ENCODE measurements around the gene C11orf65.
"Not testable (repeated sequence)": the region's sequence is repeated elsewhere in the genome, so short reads cannot be mapped to it uniquely, and the experiment has no call there.

The C11orf65 gene

DNA sequence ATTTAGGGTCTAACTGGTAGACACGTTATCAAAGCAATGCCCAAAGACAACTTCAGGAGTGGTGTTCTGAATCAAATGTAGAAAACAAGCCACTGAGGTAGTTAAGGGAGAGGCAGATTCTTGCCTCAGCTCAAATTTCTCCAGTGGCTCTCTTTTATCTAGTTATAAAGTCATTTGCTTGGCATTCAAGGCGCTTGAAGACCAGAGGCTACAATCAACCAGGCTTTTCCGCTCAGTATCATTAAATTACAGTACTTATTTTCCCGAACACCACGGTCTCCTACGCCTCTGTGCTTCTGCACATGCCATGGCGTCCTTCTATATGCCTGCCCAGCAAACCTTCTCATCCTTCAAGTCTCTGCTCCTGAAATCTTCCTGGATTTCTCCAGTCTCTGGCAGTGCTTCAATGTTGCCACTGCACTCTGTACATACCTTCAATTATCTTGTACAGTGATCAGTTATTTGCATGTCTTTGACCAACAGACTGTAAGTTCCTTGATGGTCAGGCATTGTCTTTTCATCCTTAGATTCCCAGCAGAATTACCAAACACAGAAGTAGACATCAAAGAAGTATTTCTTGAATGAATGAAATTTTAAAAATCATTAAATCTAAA is 29.4 kb upstream of the C11orf65 start:
- Mint-ChIP-seq H3K36me3 (ENCODE audit: insufficient read depth) (peaks cover 7% of the 10 kb centered on the region), H3K9me3 (no peaks in the 10 kb centered on the region), H3K4me3 (peak overlapping the region; percentile 95), H3K27ac (peak overlapping the region; percentile 98 to 99), H3K4me1 (ENCODE audit: low read depth in 2 of 2) (peaks cover 13 to 14% of the 10 kb centered on the region in 2 donors), H3K27me3 (no peaks in the 10 kb centered on the region)
- no peak for ATAC-seq (replicated peaks)
- no peak for DNase-seq

DNA sequence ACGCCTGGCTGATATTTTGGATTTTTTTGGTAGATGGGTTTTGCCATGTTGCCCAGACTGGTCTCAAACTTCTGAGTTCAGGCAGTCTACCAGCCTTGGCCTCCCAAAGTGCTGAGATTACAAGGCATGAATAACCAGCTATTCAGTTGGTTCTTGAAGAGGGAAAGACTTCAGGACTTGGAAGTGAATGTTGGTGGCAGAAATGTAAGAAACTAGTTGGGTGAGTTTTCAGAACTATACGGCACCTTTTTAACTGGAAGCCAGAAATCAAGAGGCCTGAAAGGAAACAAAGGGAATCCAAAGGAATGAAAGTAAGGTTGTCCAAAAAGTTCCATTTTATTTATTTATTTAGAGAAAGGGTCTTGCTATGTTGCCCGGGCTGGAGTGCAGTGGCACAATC is 28.0 kb upstream of the C11orf65 start:
- Mint-ChIP-seq H3K27ac (peak overlapping the region in 1 of 2 donors; percentile 99), H3K9me3 (no peaks in the 10 kb centered on the region), H3K27me3 (no peaks in the 10 kb centered on the region), H3K36me3 (ENCODE audit: insufficient read depth) (peaks cover 7% of the 10 kb centered on the region), H3K4me3 (no peak overlapping the region), H3K4me1 (ENCODE audit: low read depth in 2 of 2) (peaks cover 13 to 14% of the 10 kb centered on the region in 2 donors)
- no peak for ATAC-seq (replicated peaks)
- no peak for DNase-seq

DNA sequence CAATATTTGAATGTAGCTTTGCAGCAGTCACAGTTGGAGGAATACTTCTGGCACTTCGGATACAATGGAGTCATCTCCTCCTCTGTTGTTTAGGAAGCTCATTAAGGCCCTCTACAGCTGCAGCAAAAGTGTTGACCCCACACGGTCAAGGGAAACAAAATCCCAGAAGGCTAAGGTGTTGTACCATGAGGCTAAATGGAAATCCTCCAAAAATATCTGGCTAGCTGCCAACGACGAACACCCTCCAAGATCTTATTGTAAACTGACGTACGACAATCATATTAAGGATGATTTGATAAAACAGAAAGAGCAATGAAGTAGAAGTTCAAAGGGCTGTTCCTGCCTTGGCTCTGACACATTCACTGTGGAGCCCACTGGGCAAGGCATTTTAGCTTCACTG is 26.9 kb upstream of the C11orf65 start:
- ATAC-seq (replicated peaks) (no peak), DNase-seq (no peak)
- H3K36me3 Mint-ChIP-seq (ENCODE audit: insufficient read depth): peaks cover 15% of the 10 kb centered on the region
- H3K27ac Mint-ChIP-seq: peak overlapping the region in 1 of 2 donors; percentile 99
- H3K4me3 Mint-ChIP-seq: no peak overlapping the region
- no peaks in the 10 kb centered on the region for H3K9me3 Mint-ChIP-seq
- H3K27me3 Mint-ChIP-seq: no peaks in the 10 kb centered on the region
- H3K4me1 Mint-ChIP-seq (ENCODE audit: low read depth in 2 of 2): peaks cover 13 to 14% of the 10 kb centered on the region in 2 donors

DNA sequence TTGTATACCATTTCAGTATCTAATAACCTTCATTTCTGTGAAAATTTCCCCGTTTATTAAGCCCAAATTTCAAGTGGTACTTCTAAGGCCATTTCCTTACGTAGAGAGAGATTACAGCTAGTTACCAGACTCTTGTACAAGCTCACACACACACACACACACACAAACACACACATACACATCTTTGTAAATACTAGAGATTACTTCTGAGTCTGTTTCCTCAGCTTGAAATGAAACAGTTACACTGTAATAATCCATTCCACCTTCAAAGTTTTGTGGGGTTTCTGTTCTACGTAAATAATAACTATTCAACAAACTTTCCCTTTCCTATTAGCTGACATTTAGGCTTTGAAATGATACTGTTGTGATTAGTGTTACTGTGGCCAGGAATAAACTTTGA is 24.6 kb upstream of the C11orf65 start:
- peaks cover 7 to 10% of the 10 kb centered on the region in 2 donors for H3K4me1 Mint-ChIP-seq (ENCODE audit: low read depth in 2 of 2)
- no peaks in the 10 kb centered on the region for H3K27me3 Mint-ChIP-seq
- ATAC-seq (replicated peaks) (no peak), DNase-seq (no peak)
- no peak overlapping the region for H3K4me3 Mint-ChIP-seq
- no peaks in the 10 kb centered on the region for H3K9me3 Mint-ChIP-seq
- peaks cover 11% of the 10 kb centered on the region for H3K36me3 Mint-ChIP-seq (ENCODE audit: insufficient read depth)
- peak overlapping the region in 1 of 2 donors; percentile 41 for H3K27ac Mint-ChIP-seq

DNA sequence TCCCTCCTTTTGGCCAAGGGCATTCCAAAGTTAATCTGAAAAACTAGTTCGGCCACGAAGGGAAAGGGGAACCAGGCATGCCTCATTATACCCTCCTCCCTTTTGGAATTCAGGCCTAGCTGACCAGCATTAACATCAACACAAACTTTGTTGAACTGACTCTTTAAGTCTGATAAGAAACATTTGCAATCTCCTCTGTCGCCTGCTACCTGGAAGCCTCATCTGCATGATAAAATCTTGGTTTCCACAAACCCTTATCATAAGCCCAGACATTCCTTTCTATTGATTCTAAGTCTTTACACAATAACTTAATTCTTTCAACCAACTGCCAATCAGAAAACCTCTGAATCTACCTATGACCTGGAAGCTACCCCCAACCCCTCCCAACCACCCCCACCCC is 19.5 kb upstream of the C11orf65 start:
- Mint-ChIP-seq H3K27ac (peak overlapping the region; percentile 11 to 38), H3K27me3 (no peaks in the 10 kb centered on the region), H3K4me1 (ENCODE audit: low read depth in 2 of 2) (no peaks in the 10 kb centered on the region), H3K9me3 (no peaks in the 10 kb centered on the region), H3K36me3 (ENCODE audit: insufficient read depth) (peaks cover 37% of the 10 kb centered on the region), H3K4me3 (no peak overlapping the region)
- DNase-seq (no peak), ATAC-seq (replicated peaks) (no peak)

DNA sequence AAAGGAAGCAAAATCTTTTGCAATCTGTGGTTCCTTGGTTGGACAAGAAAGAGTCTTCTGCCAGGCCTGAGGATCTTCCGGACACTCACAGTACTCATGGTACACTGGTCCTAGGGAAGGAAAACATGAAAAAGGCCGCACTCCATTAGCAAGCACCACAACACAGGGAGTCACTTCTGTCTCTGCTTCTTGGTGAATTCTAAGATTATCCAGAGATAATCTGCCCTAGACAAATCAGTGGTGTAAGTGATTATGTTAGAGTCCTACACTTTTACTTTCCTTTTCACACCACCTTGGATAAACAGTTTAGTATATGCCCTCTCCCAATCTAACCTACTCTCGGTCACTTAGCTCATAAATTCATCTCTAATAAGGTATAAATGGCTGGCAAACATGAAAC is 19.0 kb upstream of the C11orf65 start:
- DNase-seq (no peak), ATAC-seq (replicated peaks) (no peak)
- no peak overlapping the region for H3K4me3 Mint-ChIP-seq
- peak overlapping the region; percentile 11 to 38 for H3K27ac Mint-ChIP-seq
- no peaks in the 10 kb centered on the region for H3K27me3 Mint-ChIP-seq
- H3K36me3 Mint-ChIP-seq (ENCODE audit: insufficient read depth): peaks cover 41% of the 10 kb centered on the region
- no peaks in the 10 kb centered on the region for H3K9me3 Mint-ChIP-seq
- H3K4me1 Mint-ChIP-seq (ENCODE audit: low read depth in 2 of 2): no peaks in the 10 kb centered on the region

DNA sequence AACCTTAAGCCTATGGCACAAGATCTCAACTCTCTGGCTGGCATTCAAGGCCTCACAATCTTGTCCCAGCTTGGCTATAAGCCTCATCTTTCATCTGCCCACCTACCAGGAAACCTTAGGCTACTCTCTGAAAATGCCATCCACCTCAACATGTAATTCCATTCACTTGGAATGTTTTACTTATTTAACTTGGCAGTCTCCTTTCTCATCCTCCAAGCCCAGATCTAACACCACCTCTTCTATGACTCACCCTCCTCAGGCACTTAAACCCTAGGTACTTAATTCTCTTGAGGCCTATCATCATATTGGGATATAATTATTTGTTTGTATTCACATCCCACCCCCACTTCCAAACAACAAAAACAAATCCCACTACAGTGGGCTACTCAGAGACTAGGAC is 15.8 kb upstream of the C11orf65 start:
- H3K36me3 Mint-ChIP-seq (ENCODE audit: insufficient read depth): peaks cover 34% of the 10 kb centered on the region
- ATAC-seq (replicated peaks): no peak
- H3K4me1 Mint-ChIP-seq (ENCODE audit: low read depth in 2 of 2): no peaks in the 10 kb centered on the region
- H3K27ac Mint-ChIP-seq: peak overlapping the region in 1 of 2 donors; percentile 9
- H3K9me3 Mint-ChIP-seq: no peaks in the 10 kb centered on the region
- H3K4me3 Mint-ChIP-seq: no peak overlapping the region
- DNase-seq: no peak
- H3K27me3 Mint-ChIP-seq: no peaks in the 10 kb centered on the region

DNA sequence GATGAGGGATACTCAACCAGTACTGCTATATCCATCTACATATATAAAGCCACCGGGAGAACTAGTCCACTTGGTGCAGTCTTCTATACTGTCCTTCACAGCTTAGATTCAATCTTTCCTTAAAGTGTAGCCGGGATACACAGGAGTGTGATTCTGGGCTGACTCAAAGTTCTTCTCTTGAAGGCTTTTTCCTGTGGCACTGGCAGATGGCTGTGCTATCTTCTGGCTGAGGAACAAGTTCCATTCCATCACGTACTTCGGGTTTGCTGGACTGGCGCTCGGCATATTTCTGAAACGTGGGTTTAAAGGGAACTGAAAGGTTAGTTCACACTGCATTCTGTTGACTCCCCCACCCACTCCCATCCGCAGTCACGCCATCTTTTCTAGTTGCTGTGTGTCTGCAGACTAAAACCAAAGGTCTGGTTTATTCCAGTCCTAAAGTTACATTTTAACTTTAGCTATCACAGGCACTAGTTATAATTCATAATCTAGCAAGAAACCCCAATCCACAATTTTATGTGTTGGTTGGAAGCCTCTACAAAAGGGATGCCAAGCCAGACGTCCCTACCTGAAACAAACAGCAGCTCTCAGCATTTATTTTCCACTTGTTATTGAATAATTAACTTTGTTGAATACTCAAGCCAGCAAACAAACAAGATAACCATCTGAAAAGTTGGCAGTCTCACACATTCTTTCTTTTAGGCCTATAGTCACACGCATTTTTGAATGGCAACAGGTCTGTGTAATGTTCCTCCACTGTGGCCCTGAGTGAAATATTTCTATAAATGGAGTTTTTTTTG is 7.5 kb upstream of the C11orf65 start:
- H3K4me3 Mint-ChIP-seq: no peak overlapping the region
- DNase-seq (no peak), ATAC-seq (replicated peaks) (no peak)
- no peaks in the 10 kb centered on the region for H3K4me1 Mint-ChIP-seq (ENCODE audit: low read depth in 2 of 2)
- no peaks in the 10 kb centered on the region for H3K9me3 Mint-ChIP-seq
- H3K36me3 Mint-ChIP-seq (ENCODE audit: insufficient read depth): peaks cover 16% of the 10 kb centered on the region
- no peaks in the 10 kb centered on the region for H3K27me3 Mint-ChIP-seq
- H3K27ac Mint-ChIP-seq: no peak overlapping the region

DNA sequence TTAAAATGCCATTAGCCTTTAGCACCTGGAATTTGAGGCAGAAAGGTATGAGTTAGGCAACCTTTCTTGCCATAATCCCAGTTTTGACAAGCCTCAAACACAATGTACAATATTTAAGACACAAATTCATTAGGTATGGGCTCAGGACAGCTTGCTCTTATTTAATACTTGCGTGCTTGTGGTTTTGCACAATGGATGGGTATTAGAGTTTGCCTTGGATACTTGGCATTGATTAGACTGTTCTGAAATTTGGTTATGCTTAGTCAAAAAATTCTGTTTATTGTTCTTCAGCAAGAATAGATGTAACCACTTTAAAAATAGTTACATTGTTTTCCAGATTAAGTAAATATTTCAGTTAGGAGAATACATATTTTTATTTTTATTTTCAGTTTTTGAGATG is 5.4 kb upstream of the C11orf65 start:
- no peak for ATAC-seq (replicated peaks)
- no peak for DNase-seq
- Mint-ChIP-seq H3K36me3 (ENCODE audit: insufficient read depth) (peaks cover 15% of the 10 kb centered on the region), H3K4me3 (no peak overlapping the region), H3K4me1 (ENCODE audit: low read depth in 2 of 2) (peaks cover 0 to 5% of the 10 kb centered on the region in 2 donors), H3K27ac (no peak overlapping the region), H3K27me3 (no peaks in the 10 kb centered on the region), H3K9me3 (no peaks in the 10 kb centered on the region)

DNA sequence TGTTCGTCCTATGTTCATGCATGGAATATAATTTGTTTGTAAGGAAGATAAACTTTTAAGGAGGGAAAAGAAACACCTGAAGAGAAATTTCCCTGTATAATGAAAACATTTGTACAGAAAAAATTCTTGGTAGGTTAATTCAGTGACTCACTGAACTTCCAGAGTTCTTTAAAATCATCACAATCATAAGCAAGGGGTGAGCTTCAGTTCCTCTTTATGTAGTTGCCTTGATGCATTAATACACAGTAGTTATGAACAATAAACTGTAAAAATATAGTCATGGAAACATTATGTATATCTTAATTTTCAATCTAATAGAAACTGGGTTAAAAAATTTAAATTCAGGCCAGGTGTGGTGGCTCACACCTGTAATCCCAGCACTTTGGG is 1.1 kb upstream of the C11orf65 start:
- Mint-ChIP-seq H3K27ac (peak overlapping the region; percentile 99 to 100), H3K9me3 (no peaks in the 10 kb centered on the region), H3K36me3 (ENCODE audit: insufficient read depth) (peaks cover 18% of the 10 kb centered on the region), H3K4me1 (ENCODE audit: low read depth in 2 of 2) (peaks cover 8 to 22% of the 10 kb centered on the region in 2 donors), H3K27me3 (no peaks in the 10 kb centered on the region), H3K4me3 (peak overlapping the region; percentile 94 to 95)
- no peak for ATAC-seq (replicated peaks)
- DNase-seq: no peak

DNA sequence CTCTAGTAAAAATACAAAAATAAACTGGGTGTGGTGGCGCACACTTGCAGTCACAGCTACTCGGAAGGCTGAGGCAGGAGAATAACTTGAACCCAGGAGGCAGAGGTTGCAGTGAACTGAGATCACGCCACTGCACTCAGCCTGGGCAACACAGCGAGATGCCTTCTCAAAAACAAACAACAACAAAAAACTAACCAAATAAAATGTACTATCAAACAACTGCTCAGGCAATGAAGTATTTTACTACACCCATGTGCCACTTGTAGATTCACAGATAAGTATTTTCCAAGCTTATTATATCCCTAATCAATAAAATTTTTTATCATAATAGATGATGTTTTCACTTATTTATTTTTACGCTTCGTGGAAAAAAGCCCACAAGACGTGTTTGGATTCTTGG is 924 bp downstream of the C11orf65 start:
- ATAC-seq (replicated peaks) (no peak), DNase-seq (no peak)
- H3K4me1 Mint-ChIP-seq (ENCODE audit: low read depth in 2 of 2): peaks cover 8 to 22% of the 10 kb centered on the region in 2 donors
- H3K27ac Mint-ChIP-seq: peak overlapping the region; percentile 99 to 100
- H3K27me3 Mint-ChIP-seq: no peaks in the 10 kb centered on the region
- H3K4me3 Mint-ChIP-seq: peak overlapping the region; percentile 94 to 95
- H3K36me3 Mint-ChIP-seq (ENCODE audit: insufficient read depth): peaks cover 18% of the 10 kb centered on the region
- H3K9me3 Mint-ChIP-seq: no peaks in the 10 kb centered on the region

DNA sequence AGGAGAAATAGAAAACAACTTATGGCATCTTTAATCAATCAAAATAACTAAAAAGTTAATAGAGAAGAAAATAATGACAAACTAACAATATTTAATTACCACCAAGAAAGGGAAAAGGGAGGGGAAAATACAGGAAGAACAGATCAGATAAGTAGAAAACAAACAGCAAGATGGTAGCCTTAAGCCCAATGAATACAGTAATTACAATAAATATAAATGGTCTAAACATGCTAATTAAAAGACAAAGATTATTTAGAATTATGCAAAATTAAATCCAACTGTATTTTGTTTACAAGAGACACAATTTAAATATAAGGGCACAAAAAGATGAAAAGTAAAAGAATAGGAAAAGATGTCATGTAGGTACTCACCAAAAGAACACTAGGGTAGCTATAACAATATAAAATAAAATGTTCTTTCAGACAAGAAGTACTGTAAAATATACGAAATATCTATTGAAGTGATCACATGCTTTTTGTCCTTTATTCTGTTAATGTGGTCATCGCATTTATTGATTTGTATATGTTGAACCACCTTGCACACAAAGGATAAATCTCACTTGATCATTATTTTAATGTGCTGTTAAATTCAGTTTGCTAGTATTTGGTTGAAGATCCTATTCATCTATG is 14.0 kb downstream of the C11orf65 start:
- ATAC-seq (replicated peaks): no peak
- Mint-ChIP-seq H3K27ac (no peak overlapping the region), H3K4me3 (no peak overlapping the region), H3K27me3 (peaks cover 0 to 11% of the 10 kb centered on the region in 2 donors), H3K9me3 (peaks cover 0 to 3% of the 10 kb centered on the region in 2 donors), H3K4me1 (ENCODE audit: low read depth in 2 of 2) (no peaks in the 10 kb centered on the region), H3K36me3 (ENCODE audit: insufficient read depth) (no peaks in the 10 kb centered on the region)
- DNase-seq: no peak

DNA sequence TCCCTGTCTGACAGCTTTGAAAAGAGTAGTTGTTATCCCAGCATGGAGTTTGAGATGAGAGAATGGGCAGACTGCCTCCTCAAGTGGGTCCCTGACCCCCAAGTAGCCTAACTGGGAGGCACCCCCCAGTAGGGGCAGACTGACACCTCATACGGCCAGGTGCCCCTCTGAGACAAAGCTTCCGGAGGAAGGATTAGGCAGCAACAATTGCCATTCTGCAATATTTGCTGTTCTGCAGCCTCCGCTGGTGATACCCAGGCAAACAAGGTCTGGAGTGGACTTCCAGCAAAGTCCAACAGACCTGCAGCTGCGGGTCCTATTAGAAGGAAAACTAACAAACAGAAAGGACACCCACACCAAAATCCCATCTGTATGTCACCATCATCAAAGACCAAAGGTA is 25.9 kb downstream of the C11orf65 start:
- not testable (repeated sequence) for ATAC-seq (replicated peaks); H3K36me3 Mint-ChIP-seq (ENCODE audit: insufficient read depth); H3K27ac Mint-ChIP-seq; H3K4me1 Mint-ChIP-seq (ENCODE audit: low read depth in 2 of 2); H3K4me3 Mint-ChIP-seq; DNase-seq
- peaks cover 41 to 46% of the 10 kb centered on the region in 2 donors for H3K27me3 Mint-ChIP-seq
- H3K9me3 Mint-ChIP-seq: peaks cover 1 to 17% of the 10 kb centered on the region in 2 donors

DNA sequence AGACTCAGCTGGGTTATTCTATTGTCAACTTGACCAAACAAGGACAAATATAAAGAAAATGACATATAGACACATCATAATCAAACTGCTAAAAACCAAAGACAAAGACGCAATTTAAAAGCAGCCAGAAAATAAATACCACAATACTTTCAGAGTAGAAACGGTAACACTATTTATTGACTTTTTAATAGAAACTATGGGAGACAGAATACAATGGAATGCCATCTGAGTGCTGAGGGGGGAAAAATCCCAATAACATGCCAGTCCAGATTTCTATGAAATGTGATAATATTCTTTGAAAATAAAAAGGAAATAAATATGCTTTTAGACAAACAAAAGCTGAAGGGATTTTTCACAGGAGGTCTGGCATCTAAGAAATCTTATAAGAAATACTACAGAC is 30.7 kb downstream of the C11orf65 start:
- no peak overlapping the region for H3K4me3 Mint-ChIP-seq
- peaks cover 5 to 29% of the 10 kb centered on the region in 2 donors for H3K27me3 Mint-ChIP-seq
- H3K36me3 Mint-ChIP-seq (ENCODE audit: insufficient read depth): peaks cover 3% of the 10 kb centered on the region

More for the DNA sequence above, 30.7 kb downstream of the C11orf65 start:
- no peak for ATAC-seq (replicated peaks)
- Mint-ChIP-seq H3K27ac (no peak overlapping the region), H3K9me3 (peaks cover 0 to 9% of the 10 kb centered on the region in 2 donors), H3K4me1 (ENCODE audit: low read depth in 2 of 2) (no peaks in the 10 kb centered on the region)
- no peak for DNase-seq
